HepG2 (cell line): ENCODE measurements around the gene HDGFL2. TPM values are rescaled to one million over a fixed set of nuclear protein-coding genes. Genes with fewer than 3 reads are reported as not detected.

Experiments used
- ETV5 ChIP-seq: IDR thresholded peaks from 2 replicates; pipeline ENCODE4 v1.6.1; 2018; ENCODE audit warnings: missing biosample characterization, missing genetic modification reagents, inconsistent platforms, borderline replicate concordance
- FIP1L1 ChIP-seq: fragments of 200-400 bp; formaldehyde crosslinking; IDR thresholded peaks from 2 replicates; pipeline ENCODE4 v1.6.1; 2018; ENCODE audit warnings: low read depth, mild to moderate bottlenecking, low read length, moderate library complexity, borderline replicate concordance; ENCODE audit not compliant: insufficient read depth
- GATAD1 ChIP-seq: IDR thresholded peaks from 2 replicates; pipeline ENCODE4 v1.6.1; 2016; ENCODE audit warnings: missing genetic modification reagents, missing compliant biosample characterization
- GLI4 ChIP-seq: sonication (generic); formaldehyde crosslinking; IDR thresholded peaks from 2 replicates; pipeline ENCODE4 v1.5.1; 2020; ENCODE audit warnings: missing genetic modification reagents, mild to moderate bottlenecking, moderate library complexity, borderline replicate concordance
- IKZF4 ChIP-seq: sonication (generic); formaldehyde crosslinking; IDR thresholded peaks from 2 replicates; pipeline ENCODE4 v1.5.1; 2020; ENCODE audit warnings: borderline replicate concordance, mild to moderate bottlenecking, low read depth, missing genetic modification reagents; ENCODE audit errors: not compliant biosample characterization
- MAFK ChIP-seq, 2 experiments: IDR thresholded peaks in 1 of 2; conservative IDR thresholded peaks in 1 of 2; 2 replicates each; pipeline ENCODE4 v1.6.1; 2011; ENCODE audit warnings: improper control_type of control experiment in 2 of 2, low read length in 2 of 2
- MED1 ChIP-seq: sonication (generic); formaldehyde crosslinking; IDR thresholded peaks from 2 replicates; pipeline ENCODE4 v1.4.0; 2020; ENCODE audit warnings: missing genetic modification reagents
- MTF2 ChIP-seq: sonication (generic); formaldehyde crosslinking; IDR thresholded peaks from 2 replicates; pipeline ENCODE4 v1.5.0; 2020; ENCODE audit warnings: missing genetic modification reagents, borderline replicate concordance
- NBN ChIP-seq: fragments of 450-650 bp; conservative IDR thresholded peaks from 2 replicates; pipeline ENCODE4 v1.6.1; 2017
- NCOA5 ChIP-seq: sonication (generic); formaldehyde crosslinking; IDR thresholded peaks from 2 replicates; pipeline ENCODE4 v1.4.0; 2020; ENCODE audit warnings: missing genetic modification reagents
- NFYC ChIP-seq: IDR thresholded peaks from 2 replicates; pipeline ENCODE4 v1.6.1; 2016; ENCODE audit warnings: missing genetic modification reagents, missing compliant biosample characterization
- SRF ChIP-seq: IDR thresholded peaks from 2 replicates; pipeline ENCODE4 v1.6.1; 2011; ENCODE audit warnings: mild to moderate bottlenecking, low read depth, low read length, moderate library complexity
- SUZ12 ChIP-seq: fragments of 150-350 bp; IDR thresholded peaks from 2 replicates; pipeline ENCODE4 v1.6.1; 2014; ENCODE audit warnings: low read depth, low read length
- WIZ ChIP-seq: sonication (generic); formaldehyde crosslinking; IDR thresholded peaks from 2 replicates; pipeline ENCODE4 v1.5.1; 2020; ENCODE audit warnings: mild to moderate bottlenecking, missing genetic modification reagents
- YEATS2 ChIP-seq: sonication (generic); formaldehyde crosslinking; IDR thresholded peaks from 2 replicates; pipeline ENCODE4 v1.4.0; 2020; ENCODE audit warnings: missing genetic modification reagents, borderline replicate concordance
- ZNF3 ChIP-seq: IDR thresholded peaks from 2 replicates; pipeline ENCODE4 v1.7.0; 2017; ENCODE audit warnings: inconsistent platforms
- ZNF724P ChIP-seq: sonication (generic); formaldehyde crosslinking; IDR thresholded peaks from 2 replicates; pipeline ENCODE4 v1.8.0; 2022; ENCODE audit warnings: missing genetic modification reagents, borderline replicate concordance
- ZNF737 ChIP-seq: sonication (generic); formaldehyde crosslinking; IDR thresholded peaks from 2 replicates; pipeline ENCODE4 v1.5.0; 2020; ENCODE audit warnings: missing genetic modification reagents, mild to moderate bottlenecking, borderline replicate concordance
- ZSCAN31 ChIP-seq: sonication (generic); formaldehyde crosslinking; IDR thresholded peaks from 2 replicates; pipeline ENCODE4 v1.5.0; 2020; ENCODE audit warnings: low read depth, mild to moderate bottlenecking, missing genetic modification reagents
- polyA plus RNA-seq, 8 experiments: library from polyadenylated mRNA; depleted of rRNA in 3 of 8; stranded (reverse) in 7 of 8; unstranded in 1 of 8; fragments of >200 nt; fragmentation: Illumina TruSeq in 4 of 8; extraction: Trizol in 4 of 8; gene quantifications; 2 replicates each; pipeline versions ENCODE4 v1.2.1 to v1.2.3, GENCODE V29; 2011 to 2016; ENCODE audit warnings: low read depth in 4 of 8, missing spikeins in 1 of 8, mixed read lengths in 1 of 8; ENCODE audit not compliant: insufficient read depth in 1 of 8
- total RNA-seq, 5 experiments: library from RNA; depleted of rRNA; stranded (reverse); fragments of >200 nt; fragmentation: Illumina TruSeq; extraction: Trizol; gene quantifications; 2 replicates each; pipeline ENCODE4 v1.2.3, GENCODE V29; 2016; ENCODE audit warnings: low read depth in 1 of 5
- TF ChIP-seq, protein P1 (sequence below): sonication (generic); formaldehyde crosslinking; IDR thresholded peaks from 2 replicates; pipeline ENCODE4 v1.8.1; 2023; ENCODE audit warnings: mild to moderate bottlenecking, missing genetic modification reagents
- TF ChIP-seq, protein P2 (sequence below): IDR thresholded peaks from 2 replicates; pipeline ENCODE4 v1.6.1; 2016; ENCODE audit warnings: missing compliant biosample characterization, missing genetic modification reagents, borderline replicate concordance
- TF ChIP-seq, protein P3 (sequence below): sonication (generic); formaldehyde crosslinking; IDR thresholded peaks from 2 replicates; pipeline ENCODE4 v1.5.0; 2020; ENCODE audit warnings: missing genetic modification reagents
- TF ChIP-seq, protein P4 (sequence below): IDR thresholded peaks from 2 replicates; pipeline ENCODE4 v1.6.1; 2016; ENCODE audit warnings: low read depth, control low read depth
- TF ChIP-seq, protein P5 (sequence below): sonication (generic); formaldehyde crosslinking; IDR thresholded peaks from 2 replicates; pipeline ENCODE4 v1.4.0; 2020; ENCODE audit warnings: missing genetic modification reagents

HDGFL2 gene
- total and polyA plus RNA-seq, 2 of the 13 experiments (the other 11 are each of a cell fraction or from before 2014, with no cell fraction given) = 20.0 to 51.1 TPM

- TF ChIP-seq, protein P1, sequence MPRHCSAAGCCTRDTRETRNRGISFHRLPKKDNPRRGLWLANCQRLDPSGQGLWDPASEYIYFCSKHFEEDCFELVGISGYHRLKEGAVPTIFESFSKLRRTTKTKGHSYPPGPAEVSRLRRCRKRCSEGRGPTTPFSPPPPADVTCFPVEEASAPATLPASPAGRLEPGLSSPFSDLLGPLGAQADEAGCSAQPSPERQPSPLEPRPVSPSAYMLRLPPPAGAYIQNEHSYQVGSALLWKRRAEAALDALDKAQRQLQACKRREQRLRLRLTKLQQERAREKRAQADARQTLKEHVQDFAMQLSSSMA (CRISPR knock-in tag) = no peak
- TF ChIP-seq NFYC (peak; percentile 84), ZNF3 (no peak), MAFK (conservative IDR thresholded peaks at IDR 0.05 in 1 of 2, IDR thresholded peaks at IDR 0.05 in 1 of 2; ENCODE audit: low read length in 2 of 2) (no peak), ZNF737 (CRISPR knock-in tag) (no peak), GLI4 (CRISPR knock-in tag) (no peak), SRF (no peak), IKZF4 (CRISPR knock-in tag) (no peak), MTF2 (CRISPR knock-in tag) (no peak), ZNF724P (CRISPR knock-in tag) (no peak), ETV5 (CRISPR knock-in tag) (no peak), YEATS2 (peak; percentile 17; the same call in 1 of the 2 replicates), NBN (no peak), NCOA5 (CRISPR knock-in tag) (no peak), ZSCAN31 (CRISPR knock-in tag) (no peak), MED1 (CRISPR knock-in tag) (no peak), FIP1L1 (no peak), SUZ12 (no peak), WIZ (CRISPR knock-in tag) (no peak), GATAD1 (CRISPR knock-in tag) (0 out of 2 replicates have a peak, but pooled peaks have one; percentile 30)
- TF ChIP-seq, protein P2, sequence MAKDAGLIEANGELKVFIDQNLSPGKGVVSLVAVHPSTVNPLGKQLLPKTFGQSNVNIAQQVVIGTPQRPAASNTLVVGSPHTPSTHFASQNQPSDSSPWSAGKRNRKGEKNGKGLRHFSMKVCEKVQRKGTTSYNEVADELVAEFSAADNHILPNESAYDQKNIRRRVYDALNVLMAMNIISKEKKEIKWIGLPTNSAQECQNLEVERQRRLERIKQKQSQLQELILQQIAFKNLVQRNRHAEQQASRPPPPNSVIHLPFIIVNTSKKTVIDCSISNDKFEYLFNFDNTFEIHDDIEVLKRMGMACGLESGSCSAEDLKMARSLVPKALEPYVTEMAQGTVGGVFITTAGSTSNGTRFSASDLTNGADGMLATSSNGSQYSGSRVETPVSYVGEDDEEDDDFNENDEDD (CRISPR knock-in tag) = peak; percentile 81; the same call in 1 of the 2 replicates
- TF ChIP-seq, protein P3, sequence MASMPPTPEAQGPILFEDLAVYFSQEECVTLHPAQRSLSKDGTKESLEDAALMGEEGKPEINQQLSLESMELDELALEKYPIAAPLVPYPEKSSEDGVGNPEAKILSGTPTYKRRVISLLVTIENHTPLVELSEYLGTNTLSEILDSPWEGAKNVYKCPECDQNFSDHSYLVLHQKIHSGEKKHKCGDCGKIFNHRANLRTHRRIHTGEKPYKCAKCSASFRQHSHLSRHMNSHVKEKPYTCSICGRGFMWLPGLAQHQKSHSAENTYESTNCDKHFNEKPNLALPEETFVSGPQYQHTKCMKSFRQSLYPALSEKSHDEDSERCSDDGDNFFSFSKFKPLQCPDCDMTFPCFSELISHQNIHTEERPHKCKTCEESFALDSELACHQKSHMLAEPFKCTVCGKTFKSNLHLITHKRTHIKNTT = no peak
- TF ChIP-seq, protein P4, sequence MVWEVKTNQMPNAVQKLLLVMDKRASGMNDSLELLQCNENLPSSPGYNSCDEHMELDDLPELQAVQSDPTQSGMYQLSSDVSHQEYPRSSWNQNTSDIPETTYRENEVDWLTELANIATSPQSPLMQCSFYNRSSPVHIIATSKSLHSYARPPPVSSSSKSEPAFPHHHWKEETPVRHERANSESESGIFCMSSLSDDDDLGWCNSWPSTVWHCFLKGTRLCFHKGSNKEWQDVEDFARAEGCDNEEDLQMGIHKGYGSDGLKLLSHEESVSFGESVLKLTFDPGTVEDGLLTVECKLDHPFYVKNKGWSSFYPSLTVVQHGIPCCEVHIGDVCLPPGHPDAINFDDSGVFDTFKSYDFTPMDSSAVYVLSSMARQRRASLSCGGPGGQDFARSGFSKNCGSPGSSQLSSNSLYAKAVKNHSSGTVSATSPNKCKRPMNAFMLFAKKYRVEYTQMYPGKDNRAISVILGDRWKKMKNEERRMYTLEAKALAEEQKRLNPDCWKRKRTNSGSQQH (CRISPR knock-in tag) = no peak
- TF ChIP-seq, protein P5, sequence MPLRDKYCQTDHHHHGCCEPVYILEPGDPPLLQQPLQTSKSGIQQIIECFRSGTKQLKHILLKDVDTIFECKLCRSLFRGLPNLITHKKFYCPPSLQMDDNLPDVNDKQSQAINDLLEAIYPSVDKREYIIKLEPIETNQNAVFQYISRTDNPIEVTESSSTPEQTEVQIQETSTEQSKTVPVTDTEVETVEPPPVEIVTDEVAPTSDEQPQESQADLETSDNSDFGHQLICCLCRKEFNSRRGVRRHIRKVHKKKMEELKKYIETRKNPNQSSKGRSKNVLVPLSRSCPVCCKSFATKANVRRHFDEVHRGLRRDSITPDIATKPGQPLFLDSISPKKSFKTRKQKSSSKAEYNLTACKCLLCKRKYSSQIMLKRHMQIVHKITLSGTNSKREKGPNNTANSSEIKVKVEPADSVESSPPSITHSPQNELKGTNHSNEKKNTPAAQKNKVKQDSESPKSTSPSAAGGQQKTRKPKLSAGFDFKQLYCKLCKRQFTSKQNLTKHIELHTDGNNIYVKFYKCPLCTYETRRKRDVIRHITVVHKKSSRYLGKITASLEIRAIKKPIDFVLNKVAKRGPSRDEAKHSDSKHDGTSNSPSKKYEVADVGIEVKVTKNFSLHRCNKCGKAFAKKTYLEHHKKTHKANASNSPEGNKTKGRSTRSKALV (CRISPR knock-in tag) = no peak
Measured at GRCh38 chr19:4534836-4535658, 63.0 kb downstream of the HDGFL2 start, which contains the start of gene PLIN5 (continued).
